ENCODE results near the gene ZC2HC1B. TPM values are rescaled to one million over a fixed set of nuclear protein-coding genes. Genes with fewer than 3 reads are reported as not detected.

Gene ZC2HC1B
- total RNA-seq, 1 donor from 2014 or later, result not detected

GRCh38 chr6:143828572-143828971 lies 35.7 kb upstream of the ZC2HC1B start:
- DNase-seq, result no peak
- intact Hi-C loops (cut with micrococcal nuclease), result no loop called here
- H3K27me3 ChIP-seq (ENCODE audit: low read depth), result no peaks in the 10 kb centered on the region
- no peak overlapping the region for H3K4me3 ChIP-seq
- H3K36me3 ChIP-seq, result peaks cover 13% of the 10 kb centered on the region
- H3K4me1 ChIP-seq, result peaks cover 9% of the 10 kb centered on the region
- no peak for TF ChIP-seq CTCF (IDR thresholded peaks at IDR 0.05; ENCODE audit: borderline replicate concordance)
- no peaks in the 10 kb centered on the region for H3K9me3 ChIP-seq (replicated peaks)
- no peak overlapping the region for H3K27ac ChIP-seq (replicated peaks)

GRCh38 chr6:143836150-143836549 lies 28.1 kb upstream of the ZC2HC1B start:
- Histone ChIP-seq H3K4me3 (no peak overlapping the region), H3K36me3 (no peaks in the 10 kb centered on the region), H3K27ac (replicated peaks) (no peak overlapping the region), H3K27me3 (ENCODE audit: low read depth) (no peaks in the 10 kb centered on the region), H3K4me1 (no peaks in the 10 kb centered on the region), H3K9me3 (replicated peaks) (no peaks in the 10 kb centered on the region)
- intact Hi-C loops (cut with micrococcal nuclease), result no loop called here
- no peak for DNase-seq
- no peak for TF ChIP-seq CTCF (IDR thresholded peaks at IDR 0.05; ENCODE audit: borderline replicate concordance)

- no peak overlapping the region for H3K4me3 ChIP-seq
- DNase-seq, result no peak
- intact Hi-C loops (cut with micrococcal nuclease), result no loop called here
- no peaks in the 10 kb centered on the region for H3K36me3 ChIP-seq
- H3K27me3 ChIP-seq (ENCODE audit: low read depth), result no peaks in the 10 kb centered on the region
- peaks cover 11% of the 10 kb centered on the region for H3K4me1 ChIP-seq
- H3K27ac ChIP-seq (replicated peaks), result no peak overlapping the region
- no peak for TF ChIP-seq CTCF (IDR thresholded peaks at IDR 0.05; ENCODE audit: borderline replicate concordance)
- H3K9me3 ChIP-seq (replicated peaks), result no peaks in the 10 kb centered on the region
Measured at GRCh38 chr6:143838395-143838794, 25.9 kb upstream of the ZC2HC1B start.

- H3K4me1 ChIP-seq, result peaks cover 19% of the 10 kb centered on the region
- H3K4me3 ChIP-seq, result no peak overlapping the region
- DNase-seq, result no peak
- H3K27me3 ChIP-seq (ENCODE audit: low read depth), result no peaks in the 10 kb centered on the region
- intact Hi-C loops (cut with micrococcal nuclease), result no loop called here
- H3K36me3 ChIP-seq, result no peaks in the 10 kb centered on the region
- no peak overlapping the region for H3K27ac ChIP-seq (replicated peaks)
- TF ChIP-seq CTCF (IDR thresholded peaks at IDR 0.05; ENCODE audit: borderline replicate concordance), result no peak
- H3K9me3 ChIP-seq (replicated peaks), result no peaks in the 10 kb centered on the region
Measured at GRCh38 chr6:143839196-143839595, 25.1 kb upstream of the ZC2HC1B start.

GRCh38 chr6:143840595-143841265 lies 23.5 kb upstream of the ZC2HC1B start:
- intact Hi-C loops (cut with micrococcal nuclease), result loop anchor here (10.0 kb wide), 1 partner anchor 166 kb away; the partner anchor contains the start of gene PHACTR2
- H3K9me3 ChIP-seq (replicated peaks), result no peaks in the 10 kb centered on the region
- no peak for DNase-seq
- peaks cover 28% of the 10 kb centered on the region for H3K4me1 ChIP-seq
- H3K36me3 ChIP-seq, result peaks cover 14% of the 10 kb centered on the region
- H3K4me3 ChIP-seq, result no peak overlapping the region
- H3K27ac ChIP-seq (replicated peaks), result no peak overlapping the region
- H3K27me3 ChIP-seq (ENCODE audit: low read depth), result no peaks in the 10 kb centered on the region
- TF ChIP-seq CTCF (IDR thresholded peaks at IDR 0.05; ENCODE audit: borderline replicate concordance), result no peak
